ENCODE measurements around the gene C17orf107.

DNA sequence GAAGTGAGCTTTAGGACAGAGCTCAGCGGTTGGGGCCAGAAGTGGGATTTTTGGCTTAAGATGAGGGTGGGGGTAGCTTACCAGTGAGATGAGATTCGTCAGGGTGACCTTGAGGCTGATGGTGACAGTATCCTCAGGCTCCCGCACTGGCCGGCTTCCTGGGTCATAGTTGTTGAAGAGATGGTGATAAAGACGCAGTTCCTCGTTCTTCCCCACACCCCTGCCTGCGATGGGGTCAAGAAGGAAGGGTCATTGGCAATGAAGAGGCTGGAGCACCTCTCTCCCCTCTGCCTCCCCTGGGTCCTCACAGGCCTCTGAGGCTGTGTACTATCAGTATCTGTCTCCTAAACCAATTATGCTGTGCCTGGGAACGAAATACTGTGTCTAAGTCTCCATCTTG lies 3.2 kb downstream of the C17orf107 start:
- TF ChIP-seq, protein P1, sequence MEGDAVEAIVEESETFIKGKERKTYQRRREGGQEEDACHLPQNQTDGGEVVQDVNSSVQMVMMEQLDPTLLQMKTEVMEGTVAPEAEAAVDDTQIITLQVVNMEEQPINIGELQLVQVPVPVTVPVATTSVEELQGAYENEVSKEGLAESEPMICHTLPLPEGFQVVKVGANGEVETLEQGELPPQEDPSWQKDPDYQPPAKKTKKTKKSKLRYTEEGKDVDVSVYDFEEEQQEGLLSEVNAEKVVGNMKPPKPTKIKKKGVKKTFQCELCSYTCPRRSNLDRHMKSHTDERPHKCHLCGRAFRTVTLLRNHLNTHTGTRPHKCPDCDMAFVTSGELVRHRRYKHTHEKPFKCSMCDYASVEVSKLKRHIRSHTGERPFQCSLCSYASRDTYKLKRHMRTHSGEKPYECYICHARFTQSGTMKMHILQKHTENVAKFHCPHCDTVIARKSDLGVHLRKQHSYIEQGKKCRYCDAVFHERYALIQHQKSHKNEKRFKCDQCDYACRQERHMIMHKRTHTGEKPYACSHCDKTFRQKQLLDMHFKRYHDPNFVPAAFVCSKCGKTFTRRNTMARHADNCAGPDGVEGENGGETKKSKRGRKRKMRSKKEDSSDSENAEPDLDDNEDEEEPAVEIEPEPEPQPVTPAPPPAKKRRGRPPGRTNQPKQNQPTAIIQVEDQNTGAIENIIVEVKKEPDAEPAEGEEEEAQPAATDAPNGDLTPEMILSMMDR (IDR thresholded peaks at IDR 0.05), result no peak
- TF ChIP-seq EZH2 (IDR thresholded peaks at IDR 0.05; ENCODE audit: borderline replicate concordance, insufficient read depth, low read depth, low read length, poor library complexity, severe bottlenecking), result no peak
